GM15510 (cell line): ENCODE measurements around the gene MEGF10.

Source experiments
- POLR2A ChIP-seq: IDR thresholded peaks from 3 replicates; pipeline ENCODE4 v1.6.1; 2011; ENCODE audit warnings: borderline replicate concordance; ENCODE audit not compliant: insufficient read length; ENCODE audit errors: extremely low read depth

Gene MEGF10

DNA sequence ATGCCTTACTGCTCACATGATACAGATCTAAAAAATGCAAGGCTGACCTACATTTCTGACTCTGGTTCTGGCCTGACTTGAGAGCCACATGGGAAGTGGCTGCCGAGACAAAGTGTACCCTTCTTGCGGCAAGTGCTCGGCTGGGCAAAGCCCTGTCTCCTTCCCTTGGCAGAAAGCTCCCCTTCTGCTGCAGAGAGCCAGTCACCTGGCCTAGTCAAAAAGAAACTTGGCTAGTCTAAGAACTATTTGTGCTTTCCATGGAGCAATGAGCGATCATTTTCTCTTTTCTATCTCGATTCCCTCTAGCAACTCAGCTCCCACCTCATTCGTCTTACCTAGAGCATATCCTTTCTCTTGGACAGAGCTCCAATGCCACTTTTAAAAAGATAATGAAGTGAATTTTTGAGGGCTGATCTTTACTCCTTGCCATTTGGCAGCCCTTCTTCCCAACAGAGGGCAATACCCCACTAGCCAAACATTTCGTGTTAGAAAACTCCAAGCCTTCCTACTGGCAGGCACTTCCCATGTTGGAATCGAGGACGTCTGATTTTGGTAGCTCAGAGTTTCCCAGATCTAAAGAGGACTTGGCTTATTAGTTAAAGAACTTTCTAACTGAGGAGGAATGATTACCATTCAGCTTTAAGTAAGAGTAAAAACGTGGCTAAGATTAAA lies 118.8 kb downstream of the MEGF10 start:
- TF ChIP-seq POLR2A, result no peak

DNA sequence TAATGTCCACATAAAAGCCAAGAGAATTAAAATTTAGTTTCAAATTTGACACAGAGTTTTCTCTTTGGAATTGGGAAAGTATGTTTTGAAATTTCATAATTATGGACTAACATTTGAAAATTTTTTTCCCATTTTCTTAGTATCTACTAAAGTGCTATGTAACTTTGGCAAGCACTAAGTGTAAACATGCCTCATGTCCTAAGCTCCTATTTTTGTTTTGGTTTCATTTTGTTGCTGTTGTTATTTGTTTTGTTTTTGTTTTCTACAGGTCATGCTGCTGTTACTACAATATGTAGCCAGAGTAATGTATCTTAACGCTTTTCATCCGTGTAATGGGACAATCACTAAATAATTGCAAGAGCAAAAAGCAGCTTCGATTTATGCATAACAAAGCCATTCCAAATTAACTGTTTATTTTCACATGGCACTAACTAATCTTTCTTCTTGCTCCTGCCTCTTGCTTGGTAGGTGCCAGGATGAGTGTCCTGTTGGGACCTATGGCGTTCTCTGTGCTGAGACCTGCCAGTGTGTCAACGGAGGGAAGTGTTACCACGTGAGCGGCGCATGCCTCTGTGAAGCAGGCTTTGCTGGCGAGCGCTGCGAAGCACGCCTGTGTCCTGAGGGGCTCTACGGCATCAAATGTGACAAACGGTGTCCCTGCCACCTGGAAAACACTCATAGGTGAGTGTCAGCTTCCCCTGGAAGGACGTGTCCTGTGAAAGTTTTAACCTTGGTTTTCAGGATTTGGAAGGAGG lies 119.5 kb downstream of the MEGF10 start:
- no peak for TF ChIP-seq POLR2A

DNA sequence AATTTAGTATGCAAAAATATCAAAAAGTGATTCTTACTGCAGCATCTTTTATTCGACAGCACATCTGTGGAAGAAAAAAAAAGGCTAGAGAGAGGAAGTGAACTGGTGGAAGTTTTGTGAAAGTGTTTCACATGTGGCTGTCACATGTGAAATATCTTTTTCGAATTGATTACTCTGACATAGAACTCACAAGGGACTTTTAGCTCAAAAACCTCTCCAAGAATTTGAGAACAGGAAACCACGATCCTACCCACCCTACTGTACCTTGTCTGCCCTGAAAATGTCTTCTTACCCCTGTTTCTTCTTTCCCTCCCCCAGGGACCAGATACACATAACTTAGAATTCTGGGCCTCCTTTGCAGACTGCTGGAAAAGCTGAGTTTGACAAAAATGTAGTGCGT lies 120.4 kb downstream of the MEGF10 start:
- TF ChIP-seq POLR2A, result no peak

DNA sequence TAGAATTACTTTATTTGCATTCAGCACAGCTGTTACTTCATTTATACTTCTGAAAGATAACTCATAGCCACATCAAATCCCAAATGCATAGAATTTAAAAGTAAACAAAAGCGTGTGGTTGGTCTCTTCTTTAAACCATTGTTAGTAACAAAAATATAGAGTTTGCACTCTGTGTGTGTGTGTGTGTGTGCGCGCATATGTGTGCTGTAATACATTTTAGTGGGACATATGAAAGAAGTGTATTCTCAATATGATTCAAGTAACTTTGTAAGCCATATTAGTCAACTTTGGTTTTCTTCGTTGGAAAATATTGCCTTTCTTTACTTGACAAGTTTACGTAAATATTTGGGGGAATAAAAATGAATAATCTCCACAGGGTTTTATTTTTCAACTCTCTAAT lies 120.8 kb downstream of the MEGF10 start:
- no peak for TF ChIP-seq POLR2A

DNA sequence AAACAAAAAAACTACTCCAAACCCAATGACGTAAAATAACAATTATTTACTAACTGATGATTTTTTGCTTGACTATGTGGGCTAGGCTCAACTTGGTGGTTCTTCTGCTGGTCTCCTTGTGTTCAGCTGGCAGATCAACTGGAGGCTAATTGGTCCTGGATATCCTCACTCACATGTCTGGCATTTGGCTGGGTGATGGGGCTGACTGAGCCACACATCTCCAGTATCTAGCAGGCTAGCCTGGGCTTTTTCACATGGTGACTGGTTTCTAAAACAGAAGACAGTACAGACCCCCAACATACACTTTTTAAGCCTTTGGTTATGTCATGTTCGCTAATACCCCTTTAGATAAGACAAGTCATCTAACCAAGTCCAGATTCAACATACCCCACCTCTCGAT lies 122.1 kb downstream of the MEGF10 start:
- no peak for TF ChIP-seq POLR2A

DNA sequence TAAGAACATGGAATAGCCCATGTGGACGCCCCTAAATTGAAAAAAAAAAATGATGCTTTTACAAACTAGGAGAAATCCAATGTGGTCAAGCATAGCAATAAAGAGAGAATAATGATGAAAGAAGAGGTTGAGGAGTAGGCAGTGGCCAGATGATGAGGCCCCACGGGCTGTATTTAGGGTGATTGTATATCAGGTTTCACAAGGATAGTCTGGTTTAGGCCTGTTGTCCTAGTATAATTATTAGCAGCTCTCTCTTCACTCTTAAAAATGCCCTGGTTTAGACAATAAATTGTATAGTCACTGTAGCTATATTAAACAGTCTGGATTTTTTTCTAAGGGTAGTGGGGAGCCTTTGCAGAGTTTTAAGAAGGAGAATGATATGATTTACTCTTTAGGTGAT lies 124.4 kb downstream of the MEGF10 start:
- TF ChIP-seq POLR2A, result no peak

DNA sequence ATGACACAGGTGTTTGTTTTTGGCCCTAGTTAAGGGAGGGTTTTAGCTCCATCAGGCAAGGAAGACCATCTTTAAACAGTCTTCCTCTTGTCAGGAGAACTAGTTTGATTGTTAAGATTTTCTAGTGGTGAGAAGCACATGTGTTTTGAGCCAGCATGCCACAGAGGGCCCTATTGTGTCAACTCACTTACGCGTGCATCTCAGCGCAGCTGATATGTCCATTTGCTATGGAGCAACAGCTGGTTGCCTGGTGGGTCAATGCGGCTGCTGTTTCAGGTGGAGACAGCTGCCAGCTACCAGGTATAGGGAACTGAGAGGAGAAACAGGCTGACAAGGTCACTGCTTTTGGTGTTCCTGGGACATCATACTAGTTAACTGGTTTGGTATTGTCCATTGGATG lies 126.3 kb downstream of the MEGF10 start:
- TF ChIP-seq POLR2A, result no peak

DNA sequence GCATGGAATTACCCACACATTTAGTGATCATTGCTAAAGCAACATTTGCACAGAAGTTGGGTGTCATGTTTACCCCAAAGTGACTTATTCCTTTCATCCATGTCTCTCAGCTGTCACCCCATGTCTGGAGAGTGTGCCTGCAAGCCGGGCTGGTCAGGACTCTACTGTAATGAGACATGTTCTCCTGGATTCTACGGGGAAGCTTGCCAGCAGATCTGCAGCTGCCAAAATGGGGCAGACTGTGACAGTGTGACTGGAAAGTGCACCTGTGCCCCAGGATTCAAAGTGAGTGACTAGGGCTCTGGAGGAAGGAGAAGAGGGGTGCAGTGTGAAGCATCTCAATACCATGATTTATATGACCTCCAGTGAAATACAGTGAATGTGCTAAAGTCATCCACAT lies 126.9 kb downstream of the MEGF10 start:
- no peak for TF ChIP-seq POLR2A

DNA sequence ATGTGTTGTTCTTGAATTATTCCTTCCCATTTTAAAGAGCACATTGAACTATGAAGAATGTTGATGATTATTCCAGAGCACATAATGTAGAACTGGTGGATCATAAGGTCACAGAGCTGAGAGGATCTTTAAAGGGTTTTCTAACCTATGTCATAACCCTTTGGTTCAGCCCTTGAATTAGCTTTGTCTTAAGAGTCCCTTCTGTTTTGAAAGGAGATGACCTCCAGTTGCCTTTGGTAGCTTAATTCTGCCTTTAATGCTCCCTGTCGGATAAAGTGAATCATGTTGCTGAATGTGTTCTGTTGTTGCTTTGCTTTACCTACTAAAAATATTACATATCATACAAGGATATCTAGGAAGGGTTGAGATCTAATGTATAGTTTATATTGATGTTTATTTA lies 127.8 kb downstream of the MEGF10 start:
- no peak for TF ChIP-seq POLR2A

DNA sequence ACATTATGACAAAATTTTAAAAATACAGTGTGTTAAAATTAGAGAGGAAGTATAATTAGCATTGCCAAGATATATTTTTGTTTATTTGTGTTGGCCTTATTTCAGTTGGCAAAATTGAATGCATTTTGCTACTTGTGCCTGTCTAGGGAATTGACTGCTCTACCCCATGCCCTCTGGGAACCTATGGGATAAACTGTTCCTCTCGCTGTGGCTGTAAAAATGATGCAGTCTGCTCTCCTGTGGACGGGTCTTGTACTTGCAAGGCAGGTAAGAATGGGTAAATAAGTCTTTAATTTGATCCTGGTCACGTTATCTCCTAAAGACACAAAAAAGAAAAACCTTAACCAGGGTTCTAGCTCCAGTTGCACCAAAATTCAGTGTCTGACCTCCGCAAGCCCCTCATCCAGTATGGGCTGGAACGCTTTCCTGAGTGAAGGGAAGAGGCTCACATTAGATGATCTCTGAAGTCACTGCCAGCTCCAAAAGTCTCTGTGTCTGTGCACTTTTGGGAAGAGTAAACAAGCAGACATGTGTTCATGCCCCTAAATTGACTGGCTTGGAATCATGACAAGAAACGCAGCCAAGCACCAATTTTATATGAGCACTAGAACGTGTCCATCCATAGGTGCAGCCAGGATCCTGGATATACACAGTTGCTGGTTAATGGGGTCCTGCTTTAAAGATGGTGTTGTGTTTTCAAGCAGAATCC lies 128.5 kb downstream of the MEGF10 start:
- no peak for TF ChIP-seq POLR2A

DNA sequence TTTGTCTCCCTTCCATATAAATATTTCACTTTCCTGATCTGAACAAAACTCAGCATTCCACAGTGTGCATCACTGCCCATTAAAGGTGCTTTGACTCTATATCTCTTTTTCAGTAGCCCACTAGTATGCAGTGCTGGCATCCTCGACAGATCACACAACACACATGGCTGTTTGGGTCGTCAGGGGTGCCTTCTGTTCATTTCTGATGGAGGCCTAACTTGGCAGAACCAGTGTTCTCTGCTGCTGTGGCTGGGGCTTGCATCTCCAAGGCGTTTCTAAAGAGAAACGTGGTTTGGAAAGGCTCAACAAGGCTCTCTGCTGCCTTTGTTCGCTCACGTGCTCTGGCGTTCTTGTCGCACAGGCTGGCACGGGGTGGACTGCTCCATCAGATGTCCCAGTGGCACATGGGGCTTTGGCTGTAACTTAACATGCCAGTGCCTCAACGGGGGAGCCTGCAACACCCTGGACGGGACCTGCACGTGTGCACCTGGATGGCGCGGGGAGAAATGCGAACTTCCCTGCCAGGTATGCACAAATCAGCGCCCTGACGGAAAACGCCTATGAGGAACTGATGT lies 129.2 kb downstream of the MEGF10 start:
- TF ChIP-seq POLR2A, result no peak

DNA sequence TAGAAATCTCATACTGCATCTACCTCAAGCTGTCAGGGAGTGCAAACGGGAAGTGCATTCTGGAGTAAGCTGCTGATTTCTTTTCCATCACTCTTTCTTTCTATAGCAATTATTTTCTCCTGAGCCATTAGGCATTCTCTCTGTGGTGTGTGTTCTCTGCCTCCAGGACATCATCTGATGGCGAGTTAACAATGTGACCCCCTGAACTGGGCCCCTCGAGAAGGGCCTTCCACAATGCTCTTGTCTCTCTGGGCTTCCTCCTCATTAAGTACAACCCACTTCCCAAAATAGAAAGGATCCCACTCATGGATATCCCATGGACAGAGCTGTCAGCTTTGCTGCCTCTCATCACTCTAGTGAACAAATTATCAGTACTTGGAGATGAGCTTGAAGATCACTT lies 130.2 kb downstream of the MEGF10 start:
- no peak for TF ChIP-seq POLR2A

DNA sequence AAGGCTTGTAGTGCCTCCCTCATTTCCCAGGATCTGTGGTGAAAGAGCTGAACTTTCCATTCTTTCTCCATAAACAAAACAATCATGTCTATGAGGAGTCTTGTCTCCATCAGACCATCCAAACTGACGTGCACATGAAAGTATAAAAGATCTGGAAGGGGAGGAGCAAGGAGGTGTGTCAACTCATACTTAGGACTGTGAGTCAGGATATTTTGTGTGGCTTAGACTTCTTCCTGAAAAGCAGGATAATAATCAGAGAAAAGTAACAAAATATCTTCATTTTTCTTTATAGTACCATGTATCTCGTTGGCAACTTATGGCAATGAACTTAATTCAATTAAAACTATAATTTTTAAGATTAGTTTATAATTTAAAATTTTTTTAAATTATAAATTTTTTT lies 130.9 kb downstream of the MEGF10 start:
- no peak for TF ChIP-seq POLR2A

DNA sequence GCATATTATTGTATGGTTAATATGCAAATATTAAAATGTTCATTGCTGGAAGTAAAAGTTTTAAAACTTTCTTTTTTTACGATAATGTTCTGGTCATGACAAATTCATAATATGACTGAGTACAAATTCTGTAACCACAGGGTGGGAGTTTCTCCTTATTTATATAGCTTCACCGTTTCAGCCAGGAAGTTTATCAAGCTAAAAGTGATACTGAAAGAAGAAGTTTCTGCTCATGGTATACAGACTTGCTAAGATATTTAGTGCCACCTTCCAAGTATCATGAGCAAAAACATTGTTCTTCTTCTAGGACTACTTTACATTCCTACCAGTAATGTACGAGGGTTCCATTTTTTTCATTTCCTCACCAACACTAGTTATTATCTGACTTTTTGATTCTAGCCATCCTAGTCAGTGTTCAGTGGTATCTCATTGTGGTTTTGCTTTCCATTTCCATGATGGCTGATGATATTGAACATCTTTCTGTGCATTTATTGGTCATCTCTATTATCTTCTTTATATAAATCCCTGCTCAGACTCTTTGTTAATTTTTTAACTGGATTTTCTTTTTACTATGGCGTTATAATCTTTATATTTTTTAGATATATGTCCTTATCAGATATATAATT lies 132.7 kb downstream of the MEGF10 start:
- TF ChIP-seq POLR2A, result no peak

DNA sequence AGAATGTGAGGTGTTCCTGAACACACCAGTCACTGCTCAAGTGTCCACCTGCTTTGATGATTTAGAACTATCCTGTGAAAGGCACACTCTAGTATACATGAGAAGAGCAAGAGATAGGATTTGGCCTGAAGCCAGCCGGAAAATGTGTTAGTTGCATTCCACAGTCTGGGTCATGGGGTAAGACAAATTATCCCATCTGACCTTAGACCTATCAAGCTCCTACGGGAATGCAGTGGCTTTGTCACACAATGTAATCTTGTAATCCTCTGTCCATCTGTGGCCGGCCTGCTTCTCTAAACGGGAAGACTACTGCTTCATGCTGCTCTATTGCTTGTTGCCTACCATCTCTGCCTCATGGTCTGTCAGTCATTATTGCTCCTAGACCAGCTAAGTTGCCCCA lies 134.4 kb downstream of the MEGF10 start:
- no peak for TF ChIP-seq POLR2A
